Peyer's patch (tissue), 4 donors: ENCODE measurements around the gene SLC4A8.

Experiments
- CTCF ChIP-seq, 6 experiments: fragments of 450-650 bp in 4 of 6; fragments of 200-600 bp in 2 of 6; sonication (generic) in 1 of 6; IDR thresholded peaks; one replicate each; pipeline ENCODE4 v1.5.1; 2017 to 2019; ENCODE audit warnings: antibody characterized with exemption in 6 of 6, mild to moderate bottlenecking in 3 of 6, moderate library complexity in 1 of 6
- POLR2A ChIP-seq, 2 donors: fragments of 450-650 bp; IDR thresholded peaks; one replicate each; pipeline ENCODE4 v1.5.1; 2017; ENCODE audit warnings: antibody characterized with exemption in 2 of 2, mild to moderate bottlenecking in 2 of 2, moderate library complexity in 2 of 2

GRCh38 chr12:51484119-51484518, 59.5 kb downstream of the SLC4A8 start:
- TF ChIP-seq CTCF (IDR thresholded peaks at IDR 0.05) (no peak), POLR2A (IDR thresholded peaks at IDR 0.05) (no peak)
